SU-DHL-6 (cell line): ENCODE measurements around the gene C16orf78.

ENCODE experiments used
- H2AFZ ChIP-seq: fragments of 200-600 bp; sonication (generic); 2 replicates; pipeline ENCODE4 v1.6.1; 2014; ENCODE audit warnings: low read depth, mild to moderate bottlenecking, moderate library complexity, mixed read lengths, antibody characterized with exemption, low read length; ENCODE audit not compliant: severe bottlenecking
- H3F3A ChIP-seq: fragments of 200-600 bp; shearing (Covaris generic); 2 replicates; pipeline ENCODE4 v1.6.0; 2016; ENCODE audit warnings: antibody characterized with exemption, mild to moderate bottlenecking; ENCODE audit not compliant: insufficient read depth
- H3K27ac ChIP-seq: fragments of 200-600 bp; sonication (generic); 2 replicates; pipeline ENCODE4 v1.5.1; 2016; ENCODE audit warnings: low read depth, mild to moderate bottlenecking, low read length, moderate library complexity, mixed read lengths
- H3K27me3 ChIP-seq: fragments of 200-600 bp; sonication (generic), shearing (Covaris generic); 2 replicates; pipeline ENCODE4 v1.6.0; 2014; ENCODE audit warnings: mild to moderate bottlenecking, low read length
- H3K36me3 ChIP-seq: fragments of 200-600 bp; sonication (generic); 2 replicates; pipeline ENCODE4 v1.6.1; 2014; ENCODE audit warnings: mild to moderate bottlenecking, low read length, mixed read lengths
- H3K4me2 ChIP-seq: fragments of 300-600, 200-600 bp; shearing (Covaris generic), sonication (generic); 2 replicates; pipeline ENCODE4 v1.6.0; 2014; ENCODE audit warnings: low read length, low read depth, mild to moderate bottlenecking; ENCODE audit not compliant: poor library complexity, severe bottlenecking
- H3K4me3 ChIP-seq: fragments of 200-600 bp; sonication (generic); 2 replicates; pipeline ENCODE4 v1.5.1; 2014; ENCODE audit warnings: antibody characterized with exemption, low read length, mild to moderate bottlenecking, mixed read lengths; ENCODE audit not compliant: insufficient read depth, poor library complexity, severe bottlenecking
- H3K79me2 ChIP-seq: fragments of 200-600 bp; sonication (generic); 2 replicates; pipeline ENCODE4 v1.6.1; 2014; ENCODE audit warnings: mild to moderate bottlenecking, low read length, moderate library complexity; ENCODE audit not compliant: insufficient read depth
- H3K9ac ChIP-seq: fragments of 200-600 bp; sonication (generic); 2 replicates; pipeline ENCODE4 v1.7.0; 2014; ENCODE audit warnings: mild to moderate bottlenecking, low read length
- H3K9me2 ChIP-seq: fragments of 200-600 bp; sonication (generic); replicated peaks from 2 replicates; pipeline ENCODE4 v1.6.1; 2014; ENCODE audit warnings: low read length; ENCODE audit not compliant: insufficient read depth
- H3K9me3 ChIP-seq: fragments of 200-600 bp; sonication (generic); 2 replicates; pipeline ENCODE4 v1.6.1; 2014; ENCODE audit warnings: low read length, mixed read lengths; ENCODE audit not compliant: insufficient read depth
- H4K20me1 ChIP-seq: fragments of 200-600 bp; sonication (generic); 2 replicates; pipeline ENCODE4 v1.6.1; 2014; ENCODE audit warnings: low read depth, mild to moderate bottlenecking, antibody characterized with exemption, low read length, moderate library complexity, mixed read lengths
- CTCF ChIP-seq: fragments of 200-600 bp; sonication (generic); IDR thresholded peaks from one replicate; pipeline ENCODE4 v1.5.1; 2017; ENCODE audit warnings: antibody characterized with exemption, mild to moderate bottlenecking, low read length, moderate library complexity; ENCODE audit not compliant: insufficient read depth, poor library complexity, severe bottlenecking
- EZH2phosphoT487 ChIP-seq: fragments of 200-600 bp; sonication (generic), shearing (Covaris generic); conservative IDR thresholded peaks from 2 replicates; pipeline ENCODE4 v1.6.1; 2018; ENCODE audit warnings: mild to moderate bottlenecking, antibody characterized with exemption, low read length, moderate library complexity, mixed read lengths

The C16orf78 gene

GRCh38 chr16:49354991-49355390 lies 18.6 kb upstream of the C16orf78 start:
- Histone ChIP-seq H2AFZ (no peak overlapping the region), H3K27me3 (no peaks in the 10 kb centered on the region), H3K27ac (no peak overlapping the region), H4K20me1 (no peaks in the 10 kb centered on the region), H3K4me3 (no peak overlapping the region), H3K4me2 (no peak overlapping the region), H3K79me2 (no peaks in the 10 kb centered on the region), H3K9ac (no peak overlapping the region), H3K9me3 (no peaks in the 10 kb centered on the region), H3F3A (no peaks in the 10 kb centered on the region), H3K9me2 (no peaks in the 10 kb centered on the region), H3K36me3 (no peaks in the 10 kb centered on the region)
- no peak for TF ChIP-seq CTCF
- no peak for TF ChIP-seq EZH2phosphoT487

- no peak overlapping the region for H2AFZ ChIP-seq
- no peaks in the 10 kb centered on the region for H3K9me3 ChIP-seq
- no peak overlapping the region for H3K4me3 ChIP-seq
- no peaks in the 10 kb centered on the region for H3K27me3 ChIP-seq
- H3K27ac ChIP-seq, result no peak overlapping the region
- H4K20me1 ChIP-seq, result no peaks in the 10 kb centered on the region
- no peak overlapping the region for H3K9ac ChIP-seq
- H3K9me2 ChIP-seq, result no peaks in the 10 kb centered on the region
- no peaks in the 10 kb centered on the region for H3K79me2 ChIP-seq
- H3K36me3 ChIP-seq, result no peaks in the 10 kb centered on the region
- TF ChIP-seq EZH2phosphoT487, result no peak
- no peak for TF ChIP-seq CTCF
- no peaks in the 10 kb centered on the region for H3F3A ChIP-seq
- no peak overlapping the region for H3K4me2 ChIP-seq
Observed at GRCh38 chr16:49355933-49356665, 17.5 kb upstream of the C16orf78 start.

GRCh38 chr16:49356728-49357488 lies 16.7 kb upstream of the C16orf78 start:
- no peak overlapping the region for H3K4me3 ChIP-seq
- H2AFZ ChIP-seq, result no peak overlapping the region
- H4K20me1 ChIP-seq, result no peaks in the 10 kb centered on the region
- H3K9me2 ChIP-seq, result no peaks in the 10 kb centered on the region
- no peak overlapping the region for H3K27ac ChIP-seq
- H3K79me2 ChIP-seq, result no peaks in the 10 kb centered on the region
- H3K4me2 ChIP-seq, result no peak overlapping the region
- no peaks in the 10 kb centered on the region for H3K36me3 ChIP-seq
- TF ChIP-seq CTCF (no peak), EZH2phosphoT487 (no peak)
- H3K27me3 ChIP-seq, result no peaks in the 10 kb centered on the region
- no peaks in the 10 kb centered on the region for H3K9me3 ChIP-seq
- no peaks in the 10 kb centered on the region for H3F3A ChIP-seq
- no peak overlapping the region for H3K9ac ChIP-seq
